ENCODE results near the gene AOPEP. TPM values are rescaled to one million over a fixed set of nuclear protein-coding genes. Genes with fewer than 3 reads are reported as not detected.

AOPEP gene
- total and polyA plus RNA-seq, 2 of the 13 experiments (the other 11 are each of a cell fraction or from before 2014, with no cell fraction given), result 22.2 to 41.6 TPM

DNA sequence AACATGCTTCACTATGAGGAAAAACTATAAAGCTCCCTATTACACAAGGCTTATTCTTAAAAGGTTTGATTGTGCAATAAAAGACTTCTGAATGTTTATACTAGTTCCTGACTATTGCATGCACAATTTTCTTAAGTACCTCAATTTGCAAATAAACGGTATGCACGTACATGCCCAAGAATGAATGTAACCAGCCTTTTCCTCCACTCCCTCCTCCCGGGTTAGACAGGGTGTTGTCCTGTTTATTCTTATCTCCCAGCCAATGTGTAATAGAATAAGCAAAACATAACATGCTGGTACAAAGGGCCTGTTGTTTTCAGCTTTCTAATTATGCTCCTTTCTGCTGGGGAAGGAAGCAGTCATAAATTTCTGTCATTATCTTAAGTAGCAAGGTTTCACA, 79.1 kb downstream of the AOPEP start:
- H3K9ac ChIP-seq (ENCODE audit: insufficient read depth, low read depth, low read length), result no peak overlapping the region
- 85% methylated on average over 3 of the region's 3 CpGs for WGBS (ENCODE audit: low lambda C conversion rate)
- no peaks in the 10 kb centered on the region for H4K20me1 ChIP-seq (ENCODE audit: insufficient read depth, low read length)
- POLR2A ChIA-PET, result interaction anchor here (0.7 kb wide), 1 partner anchor 113 kb away, joined by 3 read pairs; no protein-coding TSS in a partner anchor
- no peaks in the 10 kb centered on the region for H3K9me3 ChIP-seq (ENCODE audit: low read length)
- no peak overlapping the region for H3K4me2 ChIP-seq (ENCODE audit: low read depth, low read length)
- H3K36me3 ChIP-seq (replicated peaks in 1 of 2; ENCODE audit: control insufficient read depth in 1 of 2, insufficient read depth in 2 of 2, low read length in 2 of 2), result peaks cover 5 to 38% of the 10 kb centered on the region in 2 experiments
- H3K79me2 ChIP-seq (ENCODE audit: insufficient read depth, low read length), result no peaks in the 10 kb centered on the region
- no peaks in the 10 kb centered on the region for H3K27me3 ChIP-seq (ENCODE audit: control insufficient read depth in 1 of 2, insufficient read depth in 2 of 2, low read length in 2 of 2)
- BruUV-seq (replicated peaks), result no TSS peak
- in situ Hi-C loops (cut with HindIII; ENCODE audit: extremely low pct_ligation_motif_present, low pct_unique_long_range_greater_than_20kb), result no loop called here
- no peak overlapping the region for H3K27ac ChIP-seq (ENCODE audit: extremely low read length, insufficient read depth, low read length)
- DNase-seq (ENCODE audit: low spot score) (no peak), FAIRE-seq (no peak), ATAC-seq (no peak)
- no peak overlapping the region for H3K4me3 ChIP-seq (replicated peaks in 1 of 3; ENCODE audit: insufficient read depth in 1 of 3, low read depth in 2 of 3, low read length in 3 of 3)
- peaks cover 22% of the 10 kb centered on the region for H3K4me1 ChIP-seq (ENCODE audit: insufficient read depth, low read length)
- TF ChIP-seq SMC3 (IDR thresholded peaks at IDR 0.05; ENCODE audit: low read length), result peak; percentile 4; the same call in 1 of the 2 replicates
- TF ChIP-seq RORA (CRISPR knock-in tag; IDR thresholded peaks at IDR 0.05), result no peak
- TF ChIP-seq CEBPB (IDR thresholded peaks at IDR 0.05; ENCODE audit: borderline replicate concordance, low read depth, low read length), result peak; percentile 79
- intact Hi-C loops (cut with micrococcal nuclease; ENCODE audit: unreplicated experiment), result no loop called here
- CTCF ChIA-PET (ENCODE audit: low intra/inter-chr PET ratio, low total read pairs), result no interaction called here
- H2AFZ ChIP-seq (ENCODE audit: low read length), result no peak overlapping the region

DNA sequence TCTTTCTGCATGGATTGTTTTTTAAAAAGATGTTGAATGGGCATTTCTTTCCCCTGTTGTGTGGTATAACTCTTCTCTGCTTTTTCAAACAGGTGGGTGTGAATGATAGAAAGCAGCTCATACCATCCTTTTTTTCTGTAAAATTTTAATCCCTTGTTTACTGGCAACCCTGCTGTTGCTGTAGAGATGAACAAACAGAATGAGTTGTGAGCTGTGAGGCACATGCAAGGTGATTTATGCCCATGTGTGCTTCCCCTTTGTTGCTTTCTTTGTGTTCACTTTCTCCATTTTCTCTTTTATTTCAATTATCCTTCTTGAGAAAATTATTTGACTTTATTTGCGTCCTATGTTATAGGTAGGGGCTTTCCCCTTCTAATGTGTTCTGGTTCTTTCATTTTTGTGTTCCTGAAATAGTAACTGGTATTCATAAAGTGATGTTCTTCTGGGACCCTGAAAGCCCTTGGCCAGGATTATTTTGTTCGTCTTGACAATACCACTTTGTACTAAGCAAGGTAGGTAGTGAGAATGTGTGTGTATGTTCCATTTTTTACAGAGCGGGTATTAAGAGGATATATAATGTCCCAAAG, 79.9 kb downstream of the AOPEP start:
- H3K27me3 ChIP-seq (ENCODE audit: control insufficient read depth in 1 of 2, insufficient read depth in 2 of 2, low read length in 2 of 2), result no peaks in the 10 kb centered on the region
- ChIA-PET CTCF (ENCODE audit: low intra/inter-chr PET ratio, low total read pairs) (no interaction called here), POLR2A (no interaction called here)
- no peak for TF ChIP-seq ZNF746 (CRISPR knock-in tag; IDR thresholded peaks at IDR 0.05)
- FAIRE-seq, result no peak
- ATAC-seq, result no peak
- H2AFZ ChIP-seq (ENCODE audit: low read length), result no peak overlapping the region
- intact Hi-C loops (cut with micrococcal nuclease; ENCODE audit: unreplicated experiment), result no loop called here
- H3K4me2 ChIP-seq (ENCODE audit: low read depth, low read length), result no peak overlapping the region
- H3K9ac ChIP-seq (ENCODE audit: insufficient read depth, low read depth, low read length), result no peak overlapping the region
- no peak overlapping the region for H3K27ac ChIP-seq (ENCODE audit: extremely low read length, insufficient read depth, low read length)
- BruUV-seq (replicated peaks), result no TSS peak
- H3K4me3 ChIP-seq (replicated peaks in 1 of 3; ENCODE audit: insufficient read depth in 1 of 3, low read depth in 2 of 3, low read length in 3 of 3), result no peak overlapping the region
- H4K20me1 ChIP-seq (ENCODE audit: insufficient read depth, low read length), result no peaks in the 10 kb centered on the region
- peaks cover 30% of the 10 kb centered on the region for H3K4me1 ChIP-seq (ENCODE audit: insufficient read depth, low read length)
- DNase-seq (ENCODE audit: low spot score), result no peak
- no peaks in the 10 kb centered on the region for H3K9me3 ChIP-seq (ENCODE audit: low read length)
- in situ Hi-C loops (cut with HindIII; ENCODE audit: extremely low pct_ligation_motif_present, low pct_unique_long_range_greater_than_20kb), result no loop called here
- H3K36me3 ChIP-seq (replicated peaks in 1 of 2; ENCODE audit: control insufficient read depth in 1 of 2, insufficient read depth in 2 of 2, low read length in 2 of 2), result peaks cover 1 to 30% of the 10 kb centered on the region in 2 experiments
- 96% methylated on average over 3 of the region's 3 CpGs for WGBS (ENCODE audit: low lambda C conversion rate)
- H3K79me2 ChIP-seq (ENCODE audit: insufficient read depth, low read length), result no peaks in the 10 kb centered on the region
